ENCODE results near the gene ARL13B. TPM values are rescaled to one million over a fixed set of nuclear protein-coding genes. Genes with fewer than 3 reads are reported as not detected.

The ARL13B gene
- total and polyA plus RNA-seq, 2 of the 4 experiments (the other 2 are of a cell fraction), result 2.7 to 3.0 TPM

GRCh38 chr3:94009608-94010007 is 29.7 kb downstream of the ARL13B start:
- Histone ChIP-seq H3K23ac (ENCODE audit: low read depth, low read length) (no peak overlapping the region), H3K9me3 (ENCODE audit: control insufficient read depth, insufficient read depth, low read length) (no peaks in the 10 kb centered on the region), H2AFZ (replicated peaks; ENCODE audit: low read length, poor library complexity) (no peak overlapping the region), H3K14ac (replicated peaks; ENCODE audit: low read depth, low read length) (no peak overlapping the region), H2BK20ac (ENCODE audit: low read depth, low read length) (no peak overlapping the region), H3K27ac (ENCODE audit: insufficient read depth, low read length) (no peak overlapping the region), H3K4ac (ENCODE audit: low read depth, low read length) (no peak overlapping the region), H3K27me3 (ENCODE audit: control insufficient read depth, insufficient read depth, low read length) (no peaks in the 10 kb centered on the region), H2BK15ac (ENCODE audit: low read depth, low read length) (no peak overlapping the region), H4K20me1 (ENCODE audit: insufficient read depth, low read length) (no peaks in the 10 kb centered on the region), H3K79me1 (ENCODE audit: low read depth in 1 of 2, low read length in 2 of 2) (no peaks in the 10 kb centered on the region), H2AK5ac (ENCODE audit: low read depth, low read length) (no peak overlapping the region), H3K4me2 (ENCODE audit: low read depth, low read length) (no peak overlapping the region), H3K4me1 (ENCODE audit: control insufficient read depth, insufficient read depth, low read length) (peaks cover 4% of the 10 kb centered on the region; the same call in 1 of the 2 replicates), H3K9me1 (ENCODE audit: insufficient read depth, low read length) (no peaks in the 10 kb centered on the region), H3K56ac (ENCODE audit: extremely low read depth, insufficient read depth, low read length) (no peak overlapping the region), H4K91ac (ENCODE audit: insufficient read depth, low read depth, low read length) (no peak overlapping the region), H3K18ac (ENCODE audit: low read depth, low read length) (no peak overlapping the region), H3K36me3 (ENCODE audit: control insufficient read depth, insufficient read depth, low read length) (no peaks in the 10 kb centered on the region), H2BK5ac (ENCODE audit: low read depth, low read length, poor library complexity, severe bottlenecking) (no peak overlapping the region), H4K8ac (ENCODE audit: low read depth in 2 of 2, low read length in 2 of 2) (no peak overlapping the region), H3K4me3 (ENCODE audit: insufficient read depth, low read depth, low read length) (no peak overlapping the region), H3K9ac (ENCODE audit: low read depth, low read length) (no peak overlapping the region), H2BK120ac (ENCODE audit: low read depth, low read length) (no peak overlapping the region), H2AK9ac (replicated peaks; ENCODE audit: low read depth, low read length, poor library complexity) (no peak overlapping the region), H4K5ac (ENCODE audit: low read depth, low read length) (no peak overlapping the region)
- dilution Hi-C loops (cut with HindIII; ENCODE audit: low sequenced_read_pairs, unreplicated experiment) (no loop called here), intact Hi-C loops (cut with micrococcal nuclease) (no loop called here), in situ Hi-C loops (cut with MboI; ENCODE audit: low sequenced_read_pairs) (loop anchor here (5.0 kb wide), 1 partner anchor 58 kb away; no protein-coding TSS in a partner anchor)
- BruUV-seq (replicated peaks), result no TSS peak
- ATAC-seq (ENCODE audit: low read depth) (no peak), DNase-seq (no peak)
- CTCF ChIA-PET, result no interaction called here
- POLR2A ChIA-PET (ENCODE audit: unreplicated experiment), result no interaction called here
- no CpG with 5 or more reads among the region's 2 CpGs for WGBS, 2 experiments (ENCODE audit: extremely low coverage in 2 of 2, insufficient read length in 1 of 2)
- TF ChIP-seq RCOR1 (IDR thresholded peaks at IDR 0.05; ENCODE audit: insufficient replicate concordance, low read length) (no peak), RAD21 (IDR thresholded peaks at IDR 0.05; ENCODE audit: low read length) (no peak), POLR2A (IDR thresholded peaks at IDR 0.05; ENCODE audit: low read depth, low read length) (no peak), SMC3 (IDR thresholded peaks at IDR 0.05; ENCODE audit: low read depth, low read length) (no peak), BHLHE40 (IDR thresholded peaks at IDR 0.05; ENCODE audit: low read depth, low read length) (no peak), USF2 (IDR thresholded peaks at IDR 0.05; ENCODE audit: low read depth, low read length) (no peak), MAZ (IDR thresholded peaks at IDR 0.05; ENCODE audit: borderline replicate concordance, low read depth, low read length) (no peak), ELK1 (IDR thresholded peaks at IDR 0.05; ENCODE audit: borderline replicate concordance, low read depth, low read length) (no peak), RFX5 (IDR thresholded peaks at IDR 0.05; ENCODE audit: low read depth, low read length) (no peak), CTCF (conservative IDR thresholded peaks at IDR 0.05; ENCODE audit: low read depth, low read length) (no peak), MXI1 (IDR thresholded peaks at IDR 0.05; ENCODE audit: borderline replicate concordance, low read depth, low read length) (no peak), NFE2L2 (IDR thresholded peaks at IDR 0.05; ENCODE audit: low read depth, low read length) (no peak), CHD1 (IDR thresholded peaks at IDR 0.05; ENCODE audit: low read depth, low read length) (no peak), MAFK (IDR thresholded peaks at IDR 0.05; ENCODE audit: low read depth, low read length) (no peak), CEBPB (IDR thresholded peaks at IDR 0.05; ENCODE audit: low read depth, low read length) (no peak), FOS (IDR thresholded peaks at IDR 0.05; ENCODE audit: low read depth, low read length) (no peak)

Measured in IMR-90 (cell line).